ENCODE measurements around the gene PPP1R1C.

GRCh38 chr2:181959508-181959907 is 26.1 kb upstream of the PPP1R1C start:
- no peak for TF ChIP-seq CTCF (IDR thresholded peaks at IDR 0.05)
- no peak for TF ChIP-seq POLR2A (IDR thresholded peaks at IDR 0.05)
